HG03571 (cell line): ENCODE data around the gene PTPRN2.

ENCODE experiments used
- ATAC-seq: cut with Tn5 transposase; IDR thresholded peaks from one replicate; pipeline ENCODE4 v1.9.1; 2021; ENCODE audit not compliant: unreplicated experiment

PTPRN2 gene

DNA sequence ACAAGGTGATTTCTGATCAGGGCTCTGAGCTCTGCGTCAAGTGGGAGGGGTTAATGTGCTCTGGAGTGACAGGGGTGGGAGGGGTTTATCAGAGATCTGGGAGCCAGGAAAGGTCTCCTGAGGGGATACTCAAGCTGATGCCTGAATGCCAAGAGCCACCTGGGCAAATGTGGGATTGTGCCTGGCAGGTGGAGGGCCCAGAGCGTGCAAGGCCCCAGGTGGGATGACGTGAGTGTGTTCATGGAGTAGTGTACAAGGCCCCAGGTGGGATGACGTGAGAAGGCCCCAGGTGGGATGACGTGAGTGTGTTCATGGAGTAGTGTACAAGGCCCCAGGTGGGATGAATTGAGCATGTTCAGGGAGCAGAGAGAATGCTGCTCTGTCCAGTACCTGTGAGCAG is 610.3 kb downstream of the PTPRN2 start:
- ATAC-seq: no peak

DNA sequence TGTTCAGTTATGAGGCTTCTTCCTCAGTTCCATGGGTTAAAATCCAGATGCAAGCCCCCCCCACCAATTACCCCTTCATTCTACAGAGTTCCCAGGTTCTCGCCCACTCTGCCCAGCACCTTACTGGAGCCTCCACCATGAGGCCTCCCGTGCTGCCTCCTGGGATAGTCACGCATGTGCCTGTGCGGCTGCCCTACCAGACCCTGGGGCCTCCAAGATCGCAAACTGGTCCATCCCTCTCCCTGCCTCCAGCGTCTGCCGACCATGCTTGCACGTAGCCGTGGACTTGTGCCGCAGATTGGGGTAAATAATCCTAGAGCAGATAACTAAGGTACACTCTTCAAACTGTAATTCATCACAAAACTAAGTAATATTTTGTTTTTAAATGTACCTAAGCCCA is 611.2 kb downstream of the PTPRN2 start:
- no peak for ATAC-seq

DNA sequence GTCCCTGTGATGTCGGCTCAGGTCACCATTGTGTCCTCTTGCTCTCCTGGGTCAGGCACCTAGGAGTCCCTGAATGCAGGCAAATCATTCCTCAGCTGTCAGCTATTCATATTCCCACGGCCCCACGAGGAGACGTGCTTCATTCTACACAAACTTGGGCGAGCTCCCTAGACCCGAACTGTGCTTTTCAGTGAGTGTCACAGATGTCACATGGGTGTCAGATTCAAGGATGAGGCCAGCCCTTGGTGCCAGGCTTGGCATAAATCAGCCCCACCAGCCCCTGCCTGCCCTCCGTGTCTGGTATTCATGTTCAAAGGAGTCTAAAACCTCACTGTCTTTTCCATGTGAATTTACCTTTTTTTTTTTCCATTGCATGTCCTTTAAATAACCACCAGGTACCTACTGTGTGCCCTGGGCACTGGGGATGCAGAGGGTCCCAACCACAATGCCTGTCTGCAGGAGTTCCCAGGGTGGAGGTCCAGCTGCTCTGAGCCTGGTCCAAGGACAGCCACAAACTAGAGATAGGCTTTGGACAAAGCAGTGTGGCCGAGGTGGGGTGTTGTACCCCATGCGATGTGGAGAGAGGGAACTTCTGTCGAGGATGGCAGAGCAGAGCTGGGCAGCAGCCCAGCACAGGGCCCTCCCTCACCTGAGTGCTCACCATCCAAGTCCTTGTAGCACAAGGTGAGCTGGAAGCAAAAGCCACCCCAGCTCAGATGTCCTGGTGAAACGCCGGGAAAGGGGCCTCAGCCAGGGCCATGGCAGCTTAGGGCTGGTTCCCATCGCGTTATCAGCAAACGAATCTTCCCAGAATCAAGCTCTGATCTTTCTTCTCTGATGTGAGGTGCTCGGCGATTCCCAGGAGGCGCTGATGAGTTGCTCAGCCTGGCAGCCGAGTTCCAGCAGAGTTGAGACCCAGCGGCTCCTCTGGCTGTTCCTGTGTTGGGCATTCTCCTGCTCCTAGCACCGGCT is 611.9 kb downstream of the PTPRN2 start:
- no peak for ATAC-seq

DNA sequence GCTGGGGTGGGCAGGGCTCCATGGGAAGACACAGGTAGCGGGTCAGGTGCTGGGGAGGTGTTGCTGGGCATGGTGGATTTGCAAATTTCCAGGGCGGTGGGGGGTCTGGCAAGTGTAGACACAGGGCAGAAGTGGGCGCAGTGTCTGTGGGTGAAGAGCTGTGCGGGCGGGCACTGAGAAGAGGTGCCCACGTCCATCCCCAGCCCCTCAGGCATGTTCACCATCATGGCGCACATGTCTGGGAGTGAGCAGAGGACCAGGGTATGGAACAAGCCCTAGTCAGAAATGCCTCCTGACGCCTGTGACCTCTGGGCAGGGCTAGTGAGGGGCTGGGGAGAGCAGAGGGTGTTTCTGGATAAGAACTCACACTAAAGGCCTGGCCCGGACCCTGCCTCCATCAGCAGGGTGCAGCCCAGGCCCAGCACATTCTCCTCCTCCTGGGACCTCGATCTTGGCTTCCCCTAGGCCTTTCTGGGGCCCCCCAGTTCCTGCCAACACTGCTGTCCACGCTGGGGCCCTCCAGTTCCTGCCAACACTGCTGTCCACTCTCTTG is 612.9 kb downstream of the PTPRN2 start:
- ATAC-seq: no peak

DNA sequence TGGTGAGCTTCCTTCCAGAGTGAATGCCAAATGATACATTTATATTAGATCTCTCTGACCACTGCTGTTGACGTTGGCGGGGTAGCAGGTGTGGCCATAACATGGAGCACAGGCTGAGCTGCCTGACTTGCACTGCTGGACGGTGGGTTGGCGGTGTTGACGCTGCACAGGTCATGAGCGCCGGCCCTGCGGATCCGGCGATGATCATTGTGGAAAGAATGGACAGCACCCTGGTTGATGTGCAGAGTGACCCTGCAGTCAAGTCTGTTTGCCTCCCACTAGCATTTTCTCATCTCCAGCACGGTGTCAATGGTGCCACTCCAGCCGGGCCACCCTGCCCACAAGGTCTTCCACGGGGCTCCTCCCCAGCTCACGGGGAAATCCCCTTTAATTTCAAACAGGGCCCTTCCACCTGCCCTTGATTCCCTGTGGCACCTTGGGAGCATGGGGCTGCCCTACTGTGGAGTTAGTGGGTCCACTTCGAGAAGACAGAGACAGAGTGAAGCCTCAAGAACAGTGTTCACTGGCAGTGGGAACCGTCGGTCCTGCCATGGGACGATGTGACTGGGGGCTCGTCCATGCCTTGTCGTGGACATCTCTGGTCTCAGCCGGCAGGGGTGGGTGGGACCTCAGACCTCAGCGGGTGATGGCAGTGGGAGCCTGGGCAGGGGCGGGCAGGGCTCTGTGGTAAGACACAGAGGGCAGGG is 613.5 kb downstream of the PTPRN2 start:
- ATAC-seq: no peak

DNA sequence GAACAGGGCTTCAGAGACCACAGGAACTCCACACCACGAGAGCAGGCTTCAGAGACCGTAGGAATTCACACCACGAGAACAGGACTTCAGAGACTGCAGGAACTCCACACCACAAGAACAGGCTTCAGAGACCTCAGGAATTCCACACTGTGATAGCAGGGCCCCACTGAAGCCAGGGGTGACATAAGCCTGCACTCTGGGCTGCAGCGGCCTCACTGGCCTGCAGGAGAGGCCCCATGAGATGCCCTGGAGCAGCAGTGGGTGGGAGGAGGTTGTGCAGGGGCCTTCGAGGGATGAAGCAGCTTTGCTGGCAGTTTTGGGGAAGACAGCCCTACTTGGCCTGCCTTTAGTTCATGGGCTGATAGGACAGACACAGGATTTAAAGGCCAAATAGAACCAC is 614.7 kb downstream of the PTPRN2 start:
- no peak for ATAC-seq

DNA sequence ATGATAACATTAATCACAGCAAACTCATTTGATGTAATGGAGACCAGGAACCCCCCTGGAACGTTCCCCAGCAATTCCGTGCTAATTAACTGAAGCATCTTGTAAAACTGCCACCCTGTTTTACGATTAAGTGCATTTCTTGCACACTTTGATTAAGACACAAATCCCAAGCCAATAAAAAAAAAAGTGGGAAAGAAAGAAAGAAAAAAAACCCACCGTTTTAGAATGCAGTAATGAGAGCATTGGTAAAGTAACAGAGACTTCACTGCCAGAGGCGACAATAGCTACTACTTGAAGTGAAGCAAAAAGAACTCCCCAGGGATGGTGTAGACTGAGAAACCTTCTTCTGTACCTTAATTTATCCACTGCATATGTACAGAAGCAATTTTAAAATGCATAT is 616.1 kb downstream of the PTPRN2 start:
- no peak for ATAC-seq

DNA sequence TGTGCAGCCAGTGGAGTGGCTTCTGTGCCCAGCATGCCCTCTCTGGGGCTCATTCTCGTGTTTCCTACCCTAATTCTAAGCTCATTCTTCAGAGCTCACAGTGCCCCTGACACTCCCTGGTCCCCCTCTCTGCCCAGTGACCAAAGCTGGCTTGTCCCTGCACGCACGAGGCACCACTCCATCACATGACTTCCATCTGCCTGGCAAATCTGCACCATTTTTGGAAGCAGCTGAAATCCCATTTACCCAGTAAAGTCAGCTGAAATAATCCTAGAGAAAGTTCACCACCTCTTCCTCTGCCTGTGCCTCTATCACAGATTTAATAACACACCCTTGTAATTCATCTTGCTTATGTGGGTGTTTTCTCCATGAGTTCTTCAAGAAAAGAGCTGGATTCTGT is 616.9 kb downstream of the PTPRN2 start:
- ATAC-seq: no peak

DNA sequence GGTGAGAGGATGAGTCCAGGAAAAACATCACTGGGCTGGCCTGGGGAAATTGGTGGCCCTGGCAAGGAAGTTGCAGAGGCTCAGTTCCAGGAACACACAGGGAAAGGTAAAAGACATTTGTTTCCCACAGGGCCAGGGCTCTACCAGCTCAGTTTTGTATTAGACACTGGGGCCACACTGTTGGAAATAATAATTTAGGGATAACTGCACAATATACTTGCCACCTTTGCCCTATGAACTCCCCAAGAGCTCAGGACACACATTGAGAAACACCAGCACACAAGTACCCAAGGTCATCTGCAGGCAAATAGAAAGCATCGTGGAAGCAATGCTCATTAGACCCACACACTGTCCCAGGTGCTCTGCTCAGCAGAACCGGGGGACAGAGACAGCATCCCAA is 617.6 kb downstream of the PTPRN2 start:
- no peak for ATAC-seq

DNA sequence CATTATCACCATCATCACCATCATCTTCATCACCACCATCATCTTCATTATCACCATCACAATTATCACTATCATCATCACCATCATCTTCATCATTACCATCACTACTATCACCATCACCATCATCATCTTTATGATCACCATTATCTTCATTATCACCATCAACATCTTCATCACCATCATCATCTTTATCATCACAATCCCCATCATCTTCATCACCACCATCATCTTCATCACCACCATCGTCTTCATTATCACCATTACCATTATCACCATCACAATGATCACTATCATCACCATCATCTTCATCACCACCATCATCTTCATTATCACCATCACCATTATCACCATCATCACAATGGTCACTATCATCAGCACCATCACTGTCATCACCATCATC is 621.1 kb downstream of the PTPRN2 start:
- ATAC-seq: no peak

DNA sequence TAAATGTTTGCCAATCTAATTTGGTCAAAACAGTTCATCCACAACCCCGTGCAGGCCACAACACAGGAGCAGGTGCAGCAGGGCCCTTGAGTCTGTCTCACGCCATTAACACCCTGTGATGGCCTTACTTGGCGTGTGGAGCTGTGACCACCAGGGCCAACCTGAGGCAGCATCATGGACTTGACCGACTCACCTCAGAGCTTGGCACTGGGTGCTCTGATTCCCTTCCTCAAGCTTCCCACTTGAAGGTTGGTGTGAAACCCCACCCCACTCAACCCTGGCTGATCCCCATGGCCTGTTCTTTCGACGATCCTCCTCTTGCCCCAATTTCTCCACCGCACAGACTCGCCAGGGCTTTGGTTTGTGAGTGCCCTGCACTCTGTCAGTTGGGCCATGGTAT is 623.1 kb downstream of the PTPRN2 start:
- no peak for ATAC-seq

DNA sequence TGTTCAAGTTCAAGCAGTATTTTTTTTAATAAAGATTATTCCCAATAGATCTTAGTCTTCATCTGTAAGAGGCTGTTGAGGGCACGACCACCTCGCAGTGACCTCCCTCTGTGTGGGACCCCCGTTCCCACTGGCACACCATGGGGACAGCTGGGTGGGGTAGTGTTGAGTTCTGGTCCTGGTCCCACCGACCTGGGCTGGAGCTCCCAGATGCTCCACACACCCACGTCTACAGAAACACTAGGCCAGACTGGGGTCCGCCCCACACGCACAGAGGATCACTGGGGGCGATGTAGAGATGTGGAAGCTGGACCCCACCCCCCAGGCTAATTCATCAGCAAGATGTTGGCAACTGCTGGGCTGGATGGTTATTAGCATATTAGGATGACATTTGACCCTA is 623.6 kb downstream of the PTPRN2 start:
- no peak for ATAC-seq

DNA sequence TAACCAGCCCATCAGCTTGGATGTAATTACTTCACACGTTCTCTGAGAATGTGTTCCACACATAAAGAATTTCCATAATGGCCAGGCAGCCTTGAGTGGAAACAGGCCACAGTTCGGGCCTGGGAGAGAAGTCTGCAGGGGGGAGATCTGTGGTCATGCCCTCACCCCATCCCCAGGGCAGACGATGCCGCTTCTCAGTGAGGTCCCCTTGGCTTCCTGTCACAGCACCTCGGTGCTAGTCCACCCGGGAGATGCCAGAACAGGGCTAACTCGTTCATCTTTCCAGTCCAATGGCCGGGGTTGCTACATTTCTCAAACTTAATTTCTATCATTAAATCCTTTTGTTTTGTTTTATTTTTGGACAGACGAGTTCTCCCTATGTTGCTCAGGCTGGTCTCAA is 624.1 kb downstream of the PTPRN2 start:
- ATAC-seq: no peak

DNA sequence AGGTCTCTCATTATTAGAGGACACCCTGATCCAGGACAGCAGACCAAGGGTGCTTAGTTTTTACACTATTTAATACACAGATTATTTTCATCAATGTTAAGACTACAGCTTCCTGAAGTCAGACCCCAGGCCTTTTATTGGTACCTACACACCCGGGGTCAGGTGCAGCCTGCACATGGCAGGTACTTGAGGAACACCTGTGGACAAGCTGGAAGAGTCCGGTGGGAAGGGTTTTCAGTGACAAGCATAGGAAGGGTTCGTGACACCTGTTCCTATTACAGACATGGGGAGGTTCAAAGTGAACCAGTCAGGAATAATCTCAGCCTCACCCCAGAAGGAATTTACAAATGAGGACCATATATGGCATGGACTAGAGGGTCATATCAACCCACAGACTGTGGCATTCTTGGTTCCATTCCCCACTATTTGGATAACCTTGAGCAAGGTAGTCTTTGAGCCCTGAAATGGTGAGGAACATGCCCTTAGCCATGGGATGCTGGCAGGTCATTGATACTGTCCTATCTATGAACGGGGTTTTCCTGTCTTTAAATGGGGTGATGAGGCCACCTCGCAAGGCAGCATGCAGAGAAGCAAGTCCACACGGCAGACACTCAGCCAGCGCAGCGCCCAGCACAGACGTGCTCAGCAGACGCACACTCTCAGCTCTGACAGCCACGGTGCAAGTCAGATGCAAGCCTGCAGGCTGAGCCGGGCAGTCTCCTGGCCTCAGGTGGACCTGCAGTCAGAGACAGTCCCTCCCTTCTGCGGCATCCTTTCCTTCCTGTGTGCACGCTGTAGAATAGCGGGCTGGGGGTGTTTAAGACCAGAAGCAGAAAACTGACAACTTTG is 624.9 kb downstream of the PTPRN2 start:
- ATAC-seq: no peak

DNA sequence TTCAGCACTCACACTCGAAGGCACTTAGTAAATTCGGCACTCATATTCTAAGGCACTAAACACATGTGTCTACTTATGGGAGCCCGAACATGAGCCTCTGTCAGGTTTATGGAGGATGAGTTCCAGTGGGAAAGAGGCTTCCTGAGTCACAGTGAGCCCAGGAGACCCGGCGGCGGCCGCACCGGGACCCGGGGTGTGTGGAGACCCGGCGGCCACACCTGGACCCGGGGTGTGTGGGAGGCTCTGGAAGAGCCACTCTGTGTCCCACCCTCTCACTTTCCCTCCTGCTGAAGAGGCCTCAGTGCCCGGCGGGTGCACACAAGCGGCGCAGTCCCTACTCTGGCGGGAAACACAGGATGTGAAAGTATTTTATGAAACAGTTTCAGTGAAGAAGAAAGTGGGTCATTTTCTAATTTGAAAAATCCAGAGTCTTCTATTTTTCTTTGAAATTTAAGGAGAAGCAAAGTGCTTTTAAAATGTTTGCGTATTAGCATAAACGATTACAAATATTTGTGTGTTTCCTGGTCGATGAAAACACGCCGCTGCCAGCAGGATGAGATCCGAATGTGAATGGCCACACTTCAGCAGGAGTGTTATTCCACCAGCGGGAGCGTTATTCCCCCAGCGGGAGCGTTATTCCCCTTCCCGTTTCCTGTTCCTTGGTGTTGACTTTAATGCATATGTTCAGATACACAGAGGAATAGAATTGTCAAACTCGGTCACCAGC is 625.7 kb downstream of the PTPRN2 start:
- ATAC-seq: no peak

DNA sequence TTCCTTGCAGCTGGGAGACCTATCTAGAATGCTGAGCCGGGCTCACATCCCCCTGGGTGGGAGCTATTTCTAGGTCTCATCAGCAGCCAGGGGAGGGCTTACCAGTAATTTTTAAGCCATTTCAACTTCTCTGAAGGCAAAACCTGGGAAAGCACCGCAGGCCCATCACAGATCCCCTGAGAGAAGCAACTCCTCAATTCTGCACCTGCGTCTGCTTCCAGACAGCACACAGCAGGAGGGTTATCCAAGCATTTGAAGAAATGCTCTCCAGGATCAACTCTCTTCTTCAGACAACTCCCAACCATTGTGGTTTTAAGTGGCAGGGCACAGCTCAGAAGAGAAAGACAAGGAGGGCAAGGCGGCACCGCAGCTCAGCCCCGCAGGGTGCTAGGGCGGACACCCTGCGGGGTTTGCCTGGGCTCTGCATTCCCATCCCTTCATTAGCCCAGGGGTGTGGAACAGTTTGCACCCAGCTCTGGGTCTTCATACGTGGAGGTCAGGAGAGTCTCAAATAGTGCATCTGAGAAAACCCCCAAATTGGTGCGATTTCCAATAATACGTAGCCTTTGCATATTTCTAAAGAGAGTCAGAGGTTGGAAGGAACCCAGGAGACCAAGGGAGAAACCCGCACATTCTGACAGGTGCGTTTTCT is 632.1 kb downstream of the PTPRN2 start:
- ATAC-seq: no peak

DNA sequence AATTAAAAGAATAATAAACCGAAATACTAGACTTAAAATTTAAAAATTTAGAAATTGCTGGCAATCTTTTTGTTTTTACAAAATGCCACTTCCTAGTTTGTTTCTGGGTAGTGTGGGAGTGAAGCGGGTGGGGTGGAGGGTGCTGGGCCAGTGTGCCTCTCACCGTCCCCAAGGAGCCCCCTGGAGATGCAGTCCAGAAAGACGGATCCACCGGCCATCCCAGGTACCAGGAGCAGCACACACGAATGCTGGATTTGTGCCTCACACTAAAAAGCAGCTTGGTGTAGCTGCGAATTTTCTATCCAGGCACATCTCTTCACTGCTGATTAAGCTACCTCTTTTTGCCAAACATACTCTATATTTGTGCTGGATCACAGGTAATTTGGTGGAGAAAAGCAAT is 632.7 kb downstream of the PTPRN2 start:
- no peak for ATAC-seq

DNA sequence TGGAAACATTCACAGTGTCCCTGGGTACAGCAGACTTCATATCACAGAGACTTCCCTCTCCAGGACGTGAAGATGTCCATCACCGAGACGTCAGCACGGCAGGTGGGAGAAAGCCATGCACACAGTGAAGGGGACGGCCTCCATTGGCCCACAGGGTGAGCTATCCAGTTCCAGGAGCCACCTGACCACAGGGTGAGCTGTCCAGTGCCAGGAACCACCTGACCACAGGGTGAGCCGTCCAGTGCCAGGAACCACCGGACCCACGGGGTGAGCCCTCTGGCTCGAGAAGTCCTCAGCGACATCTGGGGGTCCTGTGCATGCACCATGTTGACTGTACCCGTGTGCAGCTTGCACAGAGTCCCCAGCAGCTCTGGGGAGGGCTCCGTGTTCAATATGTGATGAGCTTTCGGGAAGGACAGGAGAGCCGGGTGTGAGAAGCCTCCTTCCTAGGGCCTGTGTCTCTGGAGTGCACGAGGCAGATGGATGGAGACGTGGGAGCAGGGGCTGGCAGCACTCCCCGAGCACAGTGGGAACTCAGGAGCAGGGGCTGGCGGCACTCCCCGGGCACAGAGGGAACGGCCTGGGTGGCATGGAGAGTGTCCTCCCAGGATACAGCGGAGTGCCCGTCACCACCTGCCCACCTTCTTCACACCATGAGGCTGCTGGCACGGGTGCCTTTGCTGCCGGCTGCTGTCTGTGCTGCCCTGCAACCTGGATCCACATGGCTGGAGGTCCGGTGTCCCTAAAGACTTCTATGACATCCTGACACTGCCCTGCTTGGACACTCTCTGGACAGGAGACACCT is 634.6 kb downstream of the PTPRN2 start:
- ATAC-seq: no peak

DNA sequence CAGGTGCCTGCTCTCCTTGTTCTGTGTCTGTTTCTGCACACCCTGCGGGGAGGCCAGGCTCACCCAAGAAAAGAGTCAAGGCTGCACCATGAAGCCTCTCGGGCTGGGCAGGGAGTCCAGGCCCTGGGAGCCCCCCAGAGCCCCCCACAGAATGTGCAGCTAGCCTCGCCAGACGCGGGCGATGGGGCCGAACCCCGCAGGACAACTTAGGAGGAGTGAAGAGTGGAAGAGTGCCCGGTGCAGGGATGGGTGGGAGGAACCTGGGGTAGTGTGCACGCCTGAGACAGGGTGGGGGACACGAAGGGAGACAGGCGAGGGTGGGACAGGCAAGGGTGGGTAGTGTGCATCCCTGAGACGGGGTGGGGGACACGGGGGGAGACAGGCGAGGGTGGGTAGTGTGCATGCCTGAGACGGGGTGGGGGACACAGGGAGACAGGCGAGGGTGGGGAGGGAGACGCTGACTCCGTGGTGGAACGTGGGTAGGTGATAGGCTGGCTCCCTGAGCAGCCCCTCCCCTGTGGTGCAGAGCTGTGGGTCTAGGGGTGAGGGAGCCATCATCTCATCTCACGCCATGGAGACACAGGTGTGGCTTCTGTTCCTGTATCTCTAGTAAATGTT is 635.5 kb downstream of the PTPRN2 start:
- ATAC-seq: no peak
